ENCODE data around the gene PUS3.

DNA sequence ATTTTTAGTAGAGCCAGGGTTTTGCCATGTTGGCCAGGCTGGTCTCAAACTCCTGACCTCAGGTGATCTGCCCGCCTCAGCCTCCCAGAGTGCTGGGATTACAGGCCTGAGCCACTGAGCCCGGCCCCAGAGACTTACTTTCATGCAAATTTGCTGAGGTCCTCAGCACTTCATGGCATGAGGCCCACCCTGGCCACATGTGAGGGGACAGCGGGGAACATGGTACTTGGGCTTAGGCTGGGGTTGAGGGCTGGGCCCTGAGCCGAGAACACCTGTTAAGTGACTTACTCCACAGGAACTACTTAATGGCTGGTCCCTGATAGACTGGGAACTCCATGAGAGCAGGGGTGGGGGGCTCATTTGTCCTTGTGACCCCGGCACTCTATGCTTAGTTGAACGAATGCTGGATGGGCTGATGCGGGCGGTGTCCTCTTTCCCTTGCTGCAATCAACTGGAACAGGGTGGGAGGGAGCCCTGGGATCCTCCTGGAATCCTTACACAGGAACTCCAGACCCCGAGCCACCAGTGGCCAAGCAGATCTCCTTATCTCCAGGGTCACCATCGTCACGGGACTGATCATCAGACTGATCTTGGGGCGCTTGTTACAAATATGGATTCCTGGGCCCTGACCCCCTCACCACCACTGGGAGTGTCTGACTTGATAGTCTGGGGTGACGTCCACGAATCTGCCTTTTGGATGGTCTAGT, 43.9 kb upstream of the PUS3 start:
- TF ChIP-seq EZH2phosphoT487 (IDR thresholded peaks at IDR 0.05; ENCODE audit: insufficient read depth, low read depth) (no peak), EZH2 (IDR thresholded peaks at IDR 0.05; ENCODE audit: insufficient read depth, poor library complexity, severe bottlenecking) (no peak)

Measured in GM23248 (cell line).